Measurements from ENCODE around the gene C20orf96. TPM values are rescaled to one million over a fixed set of nuclear protein-coding genes. Genes with fewer than 3 reads are reported as not detected.
A peak's percentile ranks its signal among the peaks of the same experiment; 100 is the strongest.

Gene C20orf96
- total and polyA plus RNA-seq, 7 experiments from 2014 or later = 0.86 to 5.7 (median 4.7) TPM

DNA sequence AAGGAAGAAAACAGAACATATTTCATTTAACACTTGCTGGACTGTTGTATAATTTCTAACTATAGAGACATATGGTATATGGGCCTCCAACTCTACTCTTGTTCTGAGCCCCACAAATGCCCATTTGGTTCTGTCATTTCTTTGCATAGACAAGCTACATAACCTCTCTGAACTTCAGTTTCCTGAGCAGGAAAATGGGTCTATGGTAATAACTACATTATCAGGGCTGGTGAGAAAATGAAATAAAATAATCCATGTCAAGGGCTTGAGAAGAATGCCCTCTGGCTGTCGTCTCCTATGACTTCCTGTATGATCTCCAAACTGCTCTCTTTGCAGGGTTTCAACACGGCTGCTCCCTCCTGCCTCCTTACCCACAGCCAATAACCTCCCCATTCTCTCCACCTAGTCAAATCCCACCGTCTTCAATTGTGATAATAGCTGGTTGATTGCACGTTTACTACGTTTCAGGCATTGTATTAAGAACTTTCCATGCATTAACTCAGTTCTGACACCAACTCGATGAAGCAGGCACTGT, 18.8 kb upstream of the C20orf96 start:
- Histone ChIP-seq H3K36me3 (ENCODE audit: control insufficient read depth in 2 of 3, insufficient read depth in 3 of 3, low read length in 3 of 3) (no peaks in the 10 kb centered on the region), H3K27ac (ENCODE audit: low read depth, low read length) (no peak overlapping the region), H3K27me3 (ENCODE audit: control insufficient read depth in 2 of 2, insufficient read depth in 2 of 2, low read length in 2 of 2) (no peaks in the 10 kb centered on the region), H3K4me1 (ENCODE audit: control insufficient read depth in 2 of 2, insufficient read depth in 2 of 2, low read length in 2 of 2) (peaks cover 0 to 18% of the 10 kb centered on the region in 2 donors), H3K4me3 (ENCODE audit: low read length) (no peak overlapping the region), H3K9me3 (ENCODE audit: control insufficient read depth in 2 of 3, low read length in 3 of 3) (no peaks in the 10 kb centered on the region)
- Mint-ChIP-seq H3K27ac (peak overlapping the region; percentile 3 to 92 (median 41)), H3K4me3 (peak overlapping the region; percentile 33 to 86 (median 80)), H3K9me3 (no peaks in the 10 kb centered on the region), H3K4me1 (peaks cover 11 to 25% (median 22%) of the 10 kb centered on the region in 7 donors), H3K36me3 (no peaks in the 10 kb centered on the region), H3K27me3 (peaks cover 0 to 3% (median 0%) of the 10 kb centered on the region in 5 donors)
- intact Hi-C loops (cut with micrococcal nuclease) = loop anchor here in 1 of 2 donors (1.0 kb wide), 1 partner anchor 10 kb away; no protein-coding TSS in a partner anchor
- ATAC-seq (no peak), DNase-seq (peak in 1 of 9 donors; percentile 6)
- ChIA-PET CTCF (interaction anchor here (0.9 to 1.9 kb wide), 2 partner anchors 11 to 22 kb away, joined by 3 to 7 read pairs; no protein-coding TSS in a partner anchor), POLR2A (interaction anchor here (2.5 to 3.4 kb wide), 2 partner anchors 11 to 16 kb away, joined by 13 to 38 read pairs; partner anchors contain the start of genes SOX12 and ZCCHC3)

DNA sequence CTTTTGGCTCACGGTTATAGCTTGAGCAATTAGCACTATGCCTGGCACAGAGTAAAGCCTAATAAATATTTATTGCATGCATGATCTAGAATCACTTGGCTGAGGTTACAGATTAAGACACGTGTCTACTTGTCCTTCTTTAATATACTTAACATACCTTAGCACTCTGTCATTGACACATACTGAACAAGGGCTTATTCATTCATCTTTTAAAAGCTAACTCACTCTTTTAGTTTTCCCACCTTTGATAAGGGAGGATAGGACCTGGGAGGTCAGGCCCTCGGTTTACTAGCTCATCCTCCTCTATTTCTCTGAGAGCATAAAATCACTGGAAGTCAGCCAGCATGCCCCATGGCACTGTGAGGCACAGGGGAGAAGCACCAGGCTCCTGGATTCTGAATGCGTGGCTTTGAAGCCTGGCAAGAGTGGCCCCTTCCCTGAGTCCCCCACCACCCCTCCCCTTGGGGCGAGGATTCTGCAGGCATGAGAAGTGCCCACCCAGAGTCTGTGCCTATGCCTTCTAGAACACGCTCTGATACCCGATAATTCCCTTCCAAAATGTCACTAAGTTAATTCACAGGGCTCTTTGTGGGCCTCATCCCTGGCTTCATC, 18.0 kb upstream of the C20orf96 start:
- intact Hi-C loops (cut with micrococcal nuclease) = loop anchor here in 1 of 2 donors (1.0 kb wide), 1 partner anchor 9 kb away; no protein-coding TSS in a partner anchor
- Histone ChIP-seq H3K27ac (ENCODE audit: low read depth, low read length) (no peak overlapping the region), H3K4me3 (ENCODE audit: low read length) (no peak overlapping the region), H3K27me3 (ENCODE audit: control insufficient read depth in 2 of 2, insufficient read depth in 2 of 2, low read length in 2 of 2) (no peaks in the 10 kb centered on the region), H3K36me3 (ENCODE audit: control insufficient read depth in 2 of 3, insufficient read depth in 3 of 3, low read length in 3 of 3) (no peaks in the 10 kb centered on the region), H3K9me3 (ENCODE audit: control insufficient read depth in 2 of 3, low read length in 3 of 3) (no peaks in the 10 kb centered on the region), H3K4me1 (ENCODE audit: control insufficient read depth in 2 of 2, insufficient read depth in 2 of 2, low read length in 2 of 2) (peaks cover 0 to 18% of the 10 kb centered on the region in 2 donors)
- Mint-ChIP-seq H3K36me3 (no peaks in the 10 kb centered on the region), H3K27me3 (peaks cover 0 to 3% (median 0%) of the 10 kb centered on the region in 5 donors), H3K9me3 (no peaks in the 10 kb centered on the region), H3K4me3 (no peak overlapping the region), H3K27ac (no peak overlapping the region), H3K4me1 (peaks cover 11 to 25% (median 22%) of the 10 kb centered on the region in 7 donors)
- no peak for DNase-seq
- ATAC-seq = no peak
- ChIA-PET CTCF (interaction anchor here (0.7 to 0.9 kb wide), 2 partner anchors 16 to 23 kb away, joined by 3 read pairs; no protein-coding TSS in a partner anchor), POLR2A (interaction anchor here (2.5 to 3.4 kb wide), 2 partner anchors 10 to 17 kb away, joined by 13 to 38 read pairs; partner anchors contain the start of genes SOX12 and ZCCHC3)

DNA sequence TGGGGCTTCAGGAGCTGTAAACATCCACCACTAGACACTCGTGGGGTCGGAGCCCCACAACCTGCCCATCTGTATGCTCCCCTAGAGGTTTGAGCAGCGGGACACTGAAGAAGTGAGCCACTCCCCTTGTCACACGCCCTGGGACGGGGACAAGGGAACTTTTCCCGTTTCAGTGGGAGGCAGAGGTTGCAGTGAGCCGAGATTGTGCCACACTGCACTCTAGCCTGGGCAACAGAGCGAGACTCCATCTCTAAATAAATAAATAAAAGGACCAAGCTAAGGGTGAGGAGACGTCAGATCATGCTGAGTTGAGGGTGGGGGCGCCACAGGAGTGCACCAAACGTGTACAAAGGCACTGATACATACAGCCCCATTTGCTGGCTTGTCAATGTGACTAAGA, 15.2 kb upstream of the C20orf96 start:
- peaks cover 0 to 7% (median 0%) of the 10 kb centered on the region in 3 experiments for H3K36me3 ChIP-seq (ENCODE audit: control insufficient read depth in 2 of 3, insufficient read depth in 3 of 3, low read length in 3 of 3)
- no peaks in the 10 kb centered on the region for H3K9me3 ChIP-seq (ENCODE audit: control insufficient read depth in 2 of 3, low read length in 3 of 3)
- Mint-ChIP-seq H3K9me3 (no peaks in the 10 kb centered on the region), H3K27me3 (no peaks in the 10 kb centered on the region), H3K36me3 (peaks cover 0 to 3% (median 0%) of the 10 kb centered on the region in 5 donors), H3K27ac (peak overlapping the region in 1 of 9 donors; percentile 43), H3K4me1 (peaks cover 15 to 26% (median 19%) of the 10 kb centered on the region in 7 donors), H3K4me3 (no peak overlapping the region)
- no peak for DNase-seq
- no peak for ATAC-seq
- no peaks in the 10 kb centered on the region for H3K27me3 ChIP-seq (ENCODE audit: control insufficient read depth in 2 of 2, insufficient read depth in 2 of 2, low read length in 2 of 2)
- intact Hi-C loops (cut with micrococcal nuclease) = no loop called here
- peaks cover 0 to 16% of the 10 kb centered on the region in 2 donors for H3K4me1 ChIP-seq (ENCODE audit: control insufficient read depth in 2 of 2, insufficient read depth in 2 of 2, low read length in 2 of 2)
- H3K4me3 ChIP-seq (ENCODE audit: low read length) = no peak overlapping the region
- no peak overlapping the region for H3K27ac ChIP-seq (ENCODE audit: low read depth, low read length)
- POLR2A ChIA-PET = no interaction called here
- CTCF ChIA-PET = no interaction called here

DNA sequence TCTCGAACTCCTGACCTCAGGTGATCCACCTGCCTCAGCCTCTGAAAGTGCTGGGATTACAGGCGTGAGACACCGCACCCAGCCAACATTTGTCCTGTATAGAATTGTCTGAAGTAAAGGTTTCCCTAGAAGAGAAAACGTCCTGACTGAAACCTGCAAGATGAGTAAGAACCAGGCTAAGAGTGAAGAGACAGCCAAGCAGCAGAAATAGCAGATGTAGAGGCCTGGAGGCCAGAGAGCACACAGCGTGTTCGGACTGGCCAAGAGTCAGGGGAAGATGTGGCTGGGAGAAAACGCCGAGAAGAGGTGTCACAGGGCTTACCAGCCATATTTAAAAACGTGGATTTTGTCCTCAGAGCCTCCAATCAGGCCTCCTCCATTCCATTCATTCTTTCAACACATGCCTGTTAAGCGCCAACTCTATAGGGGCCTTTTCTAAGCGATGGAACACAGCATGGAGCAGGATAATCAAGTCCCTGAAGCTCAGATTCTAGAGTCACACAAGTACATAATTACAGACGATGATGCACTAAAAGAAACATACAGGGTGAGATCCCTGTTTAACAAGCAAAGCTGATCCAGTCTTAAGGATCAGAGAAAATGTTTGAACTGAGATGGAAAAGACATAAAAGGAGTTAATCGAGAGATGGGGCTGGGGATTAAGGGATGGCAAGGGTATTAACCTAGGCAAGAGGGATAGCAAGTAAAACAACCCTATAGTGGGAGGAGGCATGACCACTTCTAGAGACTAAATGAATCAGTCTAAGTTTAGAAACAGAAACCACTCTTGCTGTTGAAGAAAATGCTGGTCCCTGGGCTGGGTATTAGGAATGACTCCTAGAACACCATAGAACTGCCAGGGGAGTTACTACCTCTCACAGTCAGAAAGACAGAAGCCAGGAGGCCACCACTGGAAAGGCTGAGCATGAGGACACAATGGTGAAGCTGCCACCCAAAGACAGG, 11.6 kb upstream of the C20orf96 start:
- peaks cover 0 to 3% (median 0%) of the 10 kb centered on the region in 11 donors for H3K9me3 Mint-ChIP-seq
- no peak overlapping the region for H3K4me3 Mint-ChIP-seq
- H3K36me3 Mint-ChIP-seq = peaks cover 0 to 23% (median 0%) of the 10 kb centered on the region in 5 donors
- peaks cover 0 to 2% (median 0%) of the 10 kb centered on the region in 5 donors for H3K27me3 Mint-ChIP-seq
- no peak overlapping the region for H3K4me3 ChIP-seq (ENCODE audit: low read length)
- ChIA-PET CTCF (no interaction called here), POLR2A (interaction anchor here (0.8 to 1.6 kb wide), 3 partner anchors 21 to 26 kb away, joined by 3 to 4 read pairs (median 3); partner anchors contain the start of gene SOX12)
- peaks cover 21 to 35% (median 25%) of the 10 kb centered on the region in 7 donors for H3K4me1 Mint-ChIP-seq
- DNase-seq = no peak
- peaks cover 0 to 12% (median 0%) of the 10 kb centered on the region in 3 experiments for H3K36me3 ChIP-seq (ENCODE audit: control insufficient read depth in 2 of 3, insufficient read depth in 3 of 3, low read length in 3 of 3)
- no peak for ATAC-seq
- no peak overlapping the region for H3K27ac ChIP-seq (ENCODE audit: low read depth, low read length)
- H3K4me1 ChIP-seq (ENCODE audit: control insufficient read depth in 2 of 2, insufficient read depth in 2 of 2, low read length in 2 of 2) = peaks cover 14 to 18% of the 10 kb centered on the region in 2 donors
- H3K27ac Mint-ChIP-seq = peak overlapping the region in 3 of 9 donors; percentile 3 to 51 (median 14)
- H3K27me3 ChIP-seq (ENCODE audit: control insufficient read depth in 2 of 2, insufficient read depth in 2 of 2, low read length in 2 of 2) = no peaks in the 10 kb centered on the region
- intact Hi-C loops (cut with micrococcal nuclease) = no loop called here
- no peaks in the 10 kb centered on the region for H3K9me3 ChIP-seq (ENCODE audit: control insufficient read depth in 2 of 3, low read length in 3 of 3)

DNA sequence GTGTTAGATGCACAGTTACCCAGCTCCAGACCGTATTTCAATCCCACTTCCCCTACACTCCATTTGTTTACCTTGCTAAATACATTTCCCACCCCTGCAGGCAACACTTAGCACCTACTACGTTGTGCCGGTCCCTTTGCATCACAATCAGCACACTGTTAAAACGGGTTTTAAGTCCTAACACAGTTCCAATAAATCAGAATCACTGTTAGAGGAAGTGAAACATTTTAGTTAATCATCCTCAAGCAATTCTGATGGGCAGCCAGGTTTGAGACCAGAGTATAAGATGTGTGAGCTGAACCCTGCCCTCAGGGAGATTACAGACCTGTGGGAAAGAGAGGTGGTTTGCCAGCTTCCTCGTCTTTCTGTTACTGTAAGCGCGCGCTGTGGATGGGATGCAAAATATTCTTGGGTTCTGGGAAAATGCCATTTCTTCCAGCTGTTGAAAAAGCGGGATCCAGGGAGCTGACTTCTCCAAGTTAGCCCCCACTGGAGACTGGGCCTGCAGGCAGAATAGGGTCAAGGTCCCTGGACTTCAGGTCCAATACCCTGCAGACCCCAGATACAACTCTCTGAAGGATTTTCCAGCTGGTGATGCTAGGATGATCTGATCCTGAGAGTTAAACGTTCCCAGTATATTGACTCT, 9.9 kb upstream of the C20orf96 start:
- POLR2A ChIA-PET = interaction anchor here (0.6 to 6.1 kb wide), 7 partner anchors 9 to 73 kb away, joined by 3 to 74 read pairs (median 4); partner anchors contain the start of genes DEFB129 and SOX12
- H3K4me1 Mint-ChIP-seq = peaks cover 33 to 44% (median 37%) of the 10 kb centered on the region in 7 donors

More for the DNA sequence above, 9.9 kb upstream of the C20orf96 start:
- CTCF ChIA-PET = interaction anchor here (0.9 kb wide), 1 partner anchor 10 kb away, joined by 3 read pairs; no protein-coding TSS in a partner anchor
- peak overlapping the region; percentile 4 to 100 (median 73) for H3K4me3 Mint-ChIP-seq
- ATAC-seq = no peak
- peaks cover 0 to 12% (median 0%) of the 10 kb centered on the region in 3 experiments for H3K36me3 ChIP-seq (ENCODE audit: control insufficient read depth in 2 of 3, insufficient read depth in 3 of 3, low read length in 3 of 3)
- H3K27me3 ChIP-seq (ENCODE audit: control insufficient read depth in 2 of 2, insufficient read depth in 2 of 2, low read length in 2 of 2) = no peaks in the 10 kb centered on the region
- H3K9me3 ChIP-seq (ENCODE audit: control insufficient read depth in 2 of 3, low read length in 3 of 3) = no peaks in the 10 kb centered on the region
- intact Hi-C loops (cut with micrococcal nuclease) = no loop called here
- H3K9me3 Mint-ChIP-seq = peaks cover 0 to 8% (median 0%) of the 10 kb centered on the region in 11 donors
- peak overlapping the region in 8 of 9 donors; percentile 25 to 98 (median 54) for H3K27ac Mint-ChIP-seq
- H3K4me1 ChIP-seq (ENCODE audit: control insufficient read depth in 2 of 2, insufficient read depth in 2 of 2, low read length in 2 of 2) = peaks cover 14 to 21% of the 10 kb centered on the region in 2 donors
- H3K27ac ChIP-seq (ENCODE audit: low read depth, low read length) = peak overlapping the region; percentile 91
- H3K36me3 Mint-ChIP-seq = peaks cover 0 to 23% (median 0%) of the 10 kb centered on the region in 5 donors
- no peak overlapping the region for H3K4me3 ChIP-seq (ENCODE audit: low read length)
- DNase-seq = no peak
- peaks cover 0 to 2% (median 0%) of the 10 kb centered on the region in 5 donors for H3K27me3 Mint-ChIP-seq
